Frontal cortex (tissue), 4 donors: Measurements from ENCODE around the gene DIP2A. TPM values are rescaled to one million over a fixed set of nuclear protein-coding genes. Genes with fewer than 3 reads are reported as not detected.
"Not testable (repeated sequence)": the region's sequence is repeated elsewhere in the genome, so short reads cannot be mapped to it uniquely, and the experiment has no call there.

Experiments
- DNase-seq, 2 donors: peaks; one replicate each; pipeline ENCODE4 v3.0.0; 2012; ENCODE audit warnings: low spot score in 2 of 2
- FAIRE-seq: peaks from 2 replicates; lab custom pipeline; 2012; peaks lifted over from hg19 to GRCh38; lab: Jason Lieb, UNC
- total RNA-seq: library from RNA; depleted of rRNA; stranded (reverse); fragments of >200 nt; gene quantifications from one replicate; pipeline ENCODE4 v1.2.3, GENCODE V29; 2014
- donor health status: control.
- donor health status: control.
- donor health status: control.

DIP2A gene
- total RNA-seq, 1 donor from 2014 or later: 26.1 TPM

GRCh38 chr21:46442938-46443337, 15.8 kb upstream of the DIP2A start:
- DNase-seq (no peak), FAIRE-seq (no peak)

GRCh38 chr21:46443910-46444309, 14.8 kb upstream of the DIP2A start:
- FAIRE-seq: no peak
- no peak for DNase-seq

GRCh38 chr21:46448108-46448507, 10.6 kb upstream of the DIP2A start:
- DNase-seq: no peak
- FAIRE-seq: no peak

GRCh38 chr21:46448855-46449254, 9.8 kb upstream of the DIP2A start:
- DNase-seq, FAIRE-seq: not testable (repeated sequence)

GRCh38 chr21:46452710-46453109, 6.0 kb upstream of the DIP2A start:
- no peak for FAIRE-seq

GRCh38 chr21:46454142-46454541, 4.5 kb upstream of the DIP2A start:
- DNase-seq (no peak), FAIRE-seq (no peak)

More at GRCh38 chr21:46452710-46453109, 6.0 kb upstream of the DIP2A start:
- DNase-seq: no peak

- DNase-seq: no peak
- no peak for FAIRE-seq
Observed at GRCh38 chr21:46454634-46455390, 3.9 kb upstream of the DIP2A start.

GRCh38 chr21:46455575-46456385, 2.9 kb upstream of the DIP2A start:
- no peak for FAIRE-seq
- DNase-seq: no peak

- FAIRE-seq (no peak), DNase-seq (no peak)
Observed at GRCh38 chr21:46456750-46457149, 1.9 kb upstream of the DIP2A start.

- DNase-seq (no peak), FAIRE-seq (no peak)
Observed at GRCh38 chr21:46457801-46458314, 833 bp upstream of the DIP2A start.

GRCh38 chr21:46459024-46459355, 299 bp downstream of the DIP2A start:
- FAIRE-seq: no peak

GRCh38 chr21:46459356-46460112, 843 bp downstream of the DIP2A start:
- no peak for FAIRE-seq

More at GRCh38 chr21:46459024-46459355, 299 bp downstream of the DIP2A start:
- DNase-seq: no peak

GRCh38 chr21:46461909-46462308, 3.2 kb downstream of the DIP2A start:
- no peak for FAIRE-seq
- no peak for DNase-seq

More at GRCh38 chr21:46459356-46460112, 843 bp downstream of the DIP2A start:
- DNase-seq: no peak

- FAIRE-seq: not testable (repeated sequence)
Observed at GRCh38 chr21:46465153-46465552, 6.5 kb downstream of the DIP2A start.

GRCh38 chr21:46465651-46466050, 7.0 kb downstream of the DIP2A start:
- DNase-seq (no peak), FAIRE-seq (no peak)

More at GRCh38 chr21:46465153-46465552, 6.5 kb downstream of the DIP2A start:
- DNase-seq: not testable (repeated sequence)

GRCh38 chr21:46468108-46468774, 9.6 kb downstream of the DIP2A start:
- no peak for FAIRE-seq

GRCh38 chr21:46469275-46469674, 10.6 kb downstream of the DIP2A start:
- no peak for DNase-seq
- FAIRE-seq: no peak

More at GRCh38 chr21:46468108-46468774, 9.6 kb downstream of the DIP2A start:
- DNase-seq: no peak

GRCh38 chr21:46471514-46471913, 12.8 kb downstream of the DIP2A start:
- FAIRE-seq: no peak
- DNase-seq: no peak

GRCh38 chr21:46472246-46472645, 13.6 kb downstream of the DIP2A start:
- FAIRE-seq (no peak), DNase-seq (no peak)

GRCh38 chr21:46474382-46474781, 15.7 kb downstream of the DIP2A start:
- FAIRE-seq: no peak
- DNase-seq: no peak
